ENCODE data around the gene ROBO2. TPM values are rescaled to one million over a fixed set of nuclear protein-coding genes. Genes with fewer than 3 reads are reported as not detected.

Gene ROBO2
- total and polyA plus RNA-seq, 2 experiments from 2014 or later: 1.5 to 7.8 TPM

DNA sequence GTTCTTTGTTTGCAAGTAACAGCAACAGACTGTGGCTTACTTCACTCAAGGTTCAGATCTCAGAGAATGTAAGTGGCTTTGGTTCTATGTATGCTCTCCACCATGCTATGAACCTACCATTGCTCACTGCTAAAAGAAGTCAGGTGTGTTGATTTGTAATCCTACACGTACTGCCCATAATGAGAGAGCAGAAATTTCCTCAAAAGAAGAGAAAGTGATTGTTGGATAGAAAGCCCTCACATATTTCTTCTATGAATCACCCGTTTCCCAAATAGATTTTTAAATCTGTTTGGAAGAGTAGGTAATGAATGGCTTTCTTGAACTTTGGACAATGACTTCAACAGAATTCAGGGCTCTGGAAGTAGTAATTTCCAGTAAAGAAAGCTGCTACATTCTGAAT is 565.4 kb downstream of the ROBO2 start:
- Mint-ChIP-seq H3K4me3 (no peak overlapping the region), H3K36me3 (ENCODE audit: low read depth) (no peaks in the 10 kb centered on the region), H3K27ac (no peak overlapping the region), H3K9me3 (no peaks in the 10 kb centered on the region), H3K4me1 (peaks cover 8% of the 10 kb centered on the region; the same call in 2 of the 3 replicates), H3K27me3 (ENCODE audit: insufficient read depth, low read depth, poor library complexity) (no peaks in the 10 kb centered on the region)
- Histone ChIP-seq H3K27me3 (ENCODE audit: insufficient read depth) (no peaks in the 10 kb centered on the region), H3K9me2 (ENCODE audit: insufficient read depth) (0 out of 2 replicates have a peak, but pooled peaks cover 5% of the 10 kb centered on the region), H2AFZ (no peak overlapping the region), H3K27ac (ENCODE audit: low read depth) (no peak overlapping the region), H4K20me1 (replicated peaks; ENCODE audit: insufficient read depth) (no peaks in the 10 kb centered on the region), H3K4me3 (no peak overlapping the region), H3K36me3 (ENCODE audit: insufficient read depth) (no peaks in the 10 kb centered on the region), H3K79me2 (replicated peaks; ENCODE audit: insufficient read depth) (no peaks in the 10 kb centered on the region), H3K4me2 (no peak overlapping the region), H3F3A (replicated peaks; ENCODE audit: low read depth) (no peaks in the 10 kb centered on the region), H3K4me1 (ENCODE audit: insufficient read depth) (0 out of 2 replicates have a peak, but pooled peaks cover 6% of the 10 kb centered on the region)
- no peak for TF ChIP-seq ZNF114 (CRISPR knock-in tag; IDR thresholded peaks at IDR 0.05)
- no peak for TF ChIP-seq POLR2AphosphoS5 (IDR thresholded peaks at IDR 0.05; ENCODE audit: low read depth)
- TF ChIP-seq NANOG (IDR thresholded peaks at IDR 0.05; ENCODE audit: borderline replicate concordance): no peak
- TF ChIP-seq, protein P1, sequence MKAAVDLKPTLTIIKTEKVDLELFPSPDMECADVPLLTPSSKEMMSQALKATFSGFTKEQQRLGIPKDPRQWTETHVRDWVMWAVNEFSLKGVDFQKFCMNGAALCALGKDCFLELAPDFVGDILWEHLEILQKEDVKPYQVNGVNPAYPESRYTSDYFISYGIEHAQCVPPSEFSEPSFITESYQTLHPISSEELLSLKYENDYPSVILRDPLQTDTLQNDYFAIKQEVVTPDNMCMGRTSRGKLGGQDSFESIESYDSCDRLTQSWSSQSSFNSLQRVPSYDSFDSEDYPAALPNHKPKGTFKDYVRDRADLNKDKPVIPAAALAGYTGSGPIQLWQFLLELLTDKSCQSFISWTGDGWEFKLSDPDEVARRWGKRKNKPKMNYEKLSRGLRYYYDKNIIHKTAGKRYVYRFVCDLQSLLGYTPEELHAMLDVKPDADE (IDR thresholded peaks at IDR 0.05): no peak
- DNase-seq (ENCODE audit: low spot score) (no peak), ATAC-seq (no peak)

DNA sequence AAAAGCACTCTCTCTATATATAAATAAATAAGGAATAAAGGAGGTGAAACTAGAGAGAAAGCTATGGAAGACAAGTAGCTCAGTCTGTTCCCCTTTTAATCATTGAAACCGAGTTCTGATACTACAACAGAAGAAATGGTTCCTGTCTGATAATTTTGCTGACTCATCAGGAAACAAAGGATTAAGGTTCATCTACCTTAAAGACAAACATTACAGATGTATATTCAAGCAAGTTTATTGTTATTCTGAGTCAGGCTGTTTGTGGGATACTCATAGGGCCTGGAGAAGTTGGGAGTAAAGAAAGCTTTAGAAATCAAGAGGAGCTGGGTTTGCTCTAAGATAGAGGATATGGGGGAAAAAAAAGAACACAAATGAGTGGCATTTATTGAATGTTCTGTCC is 566.0 kb downstream of the ROBO2 start:
- 0 out of 2 replicates have a peak, but pooled peaks cover 6% of the 10 kb centered on the region for H3K4me1 ChIP-seq (ENCODE audit: insufficient read depth)
- no peaks in the 10 kb centered on the region for H3K27me3 ChIP-seq (ENCODE audit: insufficient read depth)
- no peak for ATAC-seq
- no peak overlapping the region for H3K4me2 ChIP-seq
- H4K20me1 ChIP-seq (replicated peaks; ENCODE audit: insufficient read depth): no peaks in the 10 kb centered on the region
- H3F3A ChIP-seq (replicated peaks; ENCODE audit: low read depth): no peaks in the 10 kb centered on the region
- H3K9me2 ChIP-seq (ENCODE audit: insufficient read depth): 0 out of 2 replicates have a peak, but pooled peaks cover 5% of the 10 kb centered on the region
- Mint-ChIP-seq H3K4me3 (no peak overlapping the region), H3K36me3 (ENCODE audit: low read depth) (no peaks in the 10 kb centered on the region), H3K27me3 (ENCODE audit: insufficient read depth, low read depth, poor library complexity) (no peaks in the 10 kb centered on the region), H3K4me1 (peaks cover 8% of the 10 kb centered on the region; the same call in 2 of the 3 replicates), H3K9me3 (no peaks in the 10 kb centered on the region), H3K27ac (peak overlapping the region; percentile 62)
- no peaks in the 10 kb centered on the region for H3K36me3 ChIP-seq (ENCODE audit: insufficient read depth)
- H3K4me3 ChIP-seq: no peak overlapping the region
- no peak for DNase-seq (ENCODE audit: low spot score)
- H2AFZ ChIP-seq: 0 out of 2 replicates have a peak overlapping the region, but pooled peaks have one; percentile 11
- TF ChIP-seq, protein P2, sequence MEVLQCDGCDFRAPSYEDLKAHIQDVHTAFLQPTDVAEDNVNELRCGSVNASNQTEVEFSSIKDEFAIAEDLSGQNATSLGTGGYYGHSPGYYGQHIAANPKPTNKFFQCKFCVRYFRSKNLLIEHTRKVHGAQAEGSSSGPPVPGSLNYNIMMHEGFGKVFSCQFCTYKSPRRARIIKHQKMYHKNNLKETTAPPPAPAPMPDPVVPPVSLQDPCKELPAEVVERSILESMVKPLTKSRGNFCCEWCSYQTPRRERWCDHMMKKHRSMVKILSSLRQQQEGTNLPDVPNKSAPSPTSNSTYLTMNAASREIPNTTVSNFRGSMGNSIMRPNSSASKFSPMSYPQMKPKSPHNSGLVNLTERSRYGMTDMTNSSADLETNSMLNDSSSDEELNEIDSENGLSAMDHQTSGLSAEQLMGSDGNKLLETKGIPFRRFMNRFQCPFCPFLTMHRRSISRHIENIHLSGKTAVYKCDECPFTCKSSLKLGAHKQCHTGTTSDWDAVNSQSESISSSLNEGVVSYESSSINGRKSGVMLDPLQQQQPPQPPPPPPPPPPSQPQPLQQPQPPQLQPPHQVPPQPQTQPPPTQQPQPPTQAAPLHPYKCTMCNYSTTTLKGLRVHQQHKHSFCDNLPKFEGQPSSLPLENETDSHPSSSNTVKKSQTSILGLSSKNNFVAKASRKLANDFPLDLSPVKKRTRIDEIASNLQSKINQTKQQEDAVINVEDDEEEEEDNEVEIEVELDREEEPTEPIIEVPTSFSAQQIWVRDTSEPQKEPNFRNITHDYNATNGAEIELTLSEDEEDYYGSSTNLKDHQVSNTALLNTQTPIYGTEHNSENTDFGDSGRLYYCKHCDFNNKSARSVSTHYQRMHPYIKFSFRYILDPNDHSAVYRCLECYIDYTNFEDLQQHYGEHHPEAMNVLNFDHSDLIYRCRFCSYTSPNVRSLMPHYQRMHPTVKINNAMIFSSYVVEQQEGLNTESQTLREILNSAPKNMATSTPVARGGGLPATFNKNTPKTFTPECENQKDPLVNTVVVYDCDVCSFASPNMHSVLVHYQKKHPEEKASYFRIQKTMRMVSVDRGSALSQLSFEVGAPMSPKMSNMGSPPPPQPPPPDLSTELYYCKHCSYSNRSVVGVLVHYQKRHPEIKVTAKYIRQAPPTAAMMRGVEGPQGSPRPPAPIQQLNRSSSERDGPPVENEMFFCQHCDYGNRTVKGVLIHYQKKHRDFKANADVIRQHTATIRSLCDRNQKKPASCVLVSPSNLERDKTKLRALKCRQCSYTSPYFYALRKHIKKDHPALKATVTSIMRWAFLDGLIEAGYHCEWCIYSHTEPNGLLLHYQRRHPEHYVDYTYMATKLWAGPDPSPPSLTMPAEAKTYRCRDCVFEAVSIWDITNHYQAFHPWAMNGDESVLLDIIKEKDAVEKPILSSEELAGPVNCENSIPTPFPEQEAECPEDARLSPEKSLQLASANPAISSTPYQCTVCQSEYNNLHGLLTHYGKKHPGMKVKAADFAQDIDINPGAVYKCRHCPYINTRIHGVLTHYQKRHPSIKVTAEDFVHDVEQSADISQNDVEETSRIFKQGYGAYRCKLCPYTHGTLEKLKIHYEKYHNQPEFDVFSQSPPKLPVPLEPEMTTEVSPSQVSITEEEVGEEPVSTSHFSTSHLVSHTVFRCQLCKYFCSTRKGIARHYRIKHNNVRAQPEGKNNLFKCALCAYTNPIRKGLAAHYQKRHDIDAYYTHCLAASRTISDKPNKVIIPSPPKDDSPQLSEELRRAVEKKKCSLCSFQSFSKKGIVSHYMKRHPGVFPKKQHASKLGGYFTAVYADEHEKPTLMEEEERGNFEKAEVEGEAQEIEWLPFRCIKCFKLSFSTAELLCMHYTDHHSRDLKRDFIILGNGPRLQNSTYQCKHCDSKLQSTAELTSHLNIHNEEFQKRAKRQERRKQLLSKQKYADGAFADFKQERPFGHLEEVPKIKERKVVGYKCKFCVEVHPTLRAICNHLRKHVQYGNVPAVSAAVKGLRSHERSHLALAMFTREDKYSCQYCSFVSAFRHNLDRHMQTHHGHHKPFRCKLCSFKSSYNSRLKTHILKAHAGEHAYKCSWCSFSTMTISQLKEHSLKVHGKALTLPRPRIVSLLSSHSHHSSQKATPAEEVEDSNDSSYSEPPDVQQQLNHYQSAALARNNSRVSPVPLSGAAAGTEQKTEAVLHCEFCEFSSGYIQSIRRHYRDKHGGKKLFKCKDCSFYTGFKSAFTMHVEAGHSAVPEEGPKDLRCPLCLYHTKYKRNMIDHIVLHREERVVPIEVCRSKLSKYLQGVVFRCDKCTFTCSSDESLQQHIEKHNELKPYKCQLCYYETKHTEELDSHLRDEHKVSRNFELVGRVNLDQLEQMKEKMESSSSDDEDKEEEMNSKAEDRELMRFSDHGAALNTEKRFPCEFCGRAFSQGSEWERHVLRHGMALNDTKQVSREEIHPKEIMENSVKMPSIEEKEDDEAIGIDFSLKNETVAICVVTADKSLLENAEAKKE (CRISPR knock-in tag; IDR thresholded peaks at IDR 0.05): no peak
- TF ChIP-seq JUNB (IDR thresholded peaks at IDR 0.05; ENCODE audit: unreplicated experiment) (no peak), NANOG (IDR thresholded peaks at IDR 0.05; ENCODE audit: borderline replicate concordance) (no peak), STAT1 (IDR thresholded peaks at IDR 0.05; ENCODE audit: unreplicated experiment) (no peak), EZH2 (IDR thresholded peaks at IDR 0.05; ENCODE audit: low read depth, unreplicated experiment) (no peak), ZNF114 (CRISPR knock-in tag; IDR thresholded peaks at IDR 0.05) (no peak), EZH2phosphoT487 (IDR thresholded peaks at IDR 0.05; ENCODE audit: unreplicated experiment) (no peak)
- TF ChIP-seq, protein P1 (IDR thresholded peaks at IDR 0.05): no peak
- TF ChIP-seq, protein P3, sequence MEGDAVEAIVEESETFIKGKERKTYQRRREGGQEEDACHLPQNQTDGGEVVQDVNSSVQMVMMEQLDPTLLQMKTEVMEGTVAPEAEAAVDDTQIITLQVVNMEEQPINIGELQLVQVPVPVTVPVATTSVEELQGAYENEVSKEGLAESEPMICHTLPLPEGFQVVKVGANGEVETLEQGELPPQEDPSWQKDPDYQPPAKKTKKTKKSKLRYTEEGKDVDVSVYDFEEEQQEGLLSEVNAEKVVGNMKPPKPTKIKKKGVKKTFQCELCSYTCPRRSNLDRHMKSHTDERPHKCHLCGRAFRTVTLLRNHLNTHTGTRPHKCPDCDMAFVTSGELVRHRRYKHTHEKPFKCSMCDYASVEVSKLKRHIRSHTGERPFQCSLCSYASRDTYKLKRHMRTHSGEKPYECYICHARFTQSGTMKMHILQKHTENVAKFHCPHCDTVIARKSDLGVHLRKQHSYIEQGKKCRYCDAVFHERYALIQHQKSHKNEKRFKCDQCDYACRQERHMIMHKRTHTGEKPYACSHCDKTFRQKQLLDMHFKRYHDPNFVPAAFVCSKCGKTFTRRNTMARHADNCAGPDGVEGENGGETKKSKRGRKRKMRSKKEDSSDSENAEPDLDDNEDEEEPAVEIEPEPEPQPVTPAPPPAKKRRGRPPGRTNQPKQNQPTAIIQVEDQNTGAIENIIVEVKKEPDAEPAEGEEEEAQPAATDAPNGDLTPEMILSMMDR (conservative IDR thresholded peaks at IDR 0.05; ENCODE audit: low read depth in 2 of 2): no peak
- H3K27ac ChIP-seq (ENCODE audit: low read depth): no peak overlapping the region
- H3K79me2 ChIP-seq (replicated peaks; ENCODE audit: insufficient read depth): no peaks in the 10 kb centered on the region
